Measurements from ENCODE around the gene MYLK.
A peak's percentile ranks its signal among the peaks of the same experiment; 100 is the strongest.

Gene MYLK

DNA sequence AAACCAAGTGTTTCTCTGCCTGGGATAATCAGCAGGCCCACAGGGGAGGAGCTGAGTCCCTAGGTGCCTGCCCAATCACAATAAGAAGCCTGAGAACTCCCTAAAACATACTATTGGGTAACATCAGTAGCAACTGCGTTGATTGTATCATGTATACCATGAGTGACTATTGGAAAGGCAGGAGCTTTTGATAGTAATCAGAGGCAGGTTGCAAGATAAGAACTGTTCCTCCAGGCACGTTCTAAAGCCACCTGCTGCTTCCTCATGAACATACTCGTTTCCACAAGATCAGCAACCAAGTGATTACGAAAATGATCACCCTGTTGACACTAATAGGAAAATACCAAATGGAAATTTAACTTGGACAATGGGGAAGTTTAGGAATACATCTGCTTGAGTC is 6.7 kb downstream of the MYLK start:
- TF ChIP-seq, protein P1, sequence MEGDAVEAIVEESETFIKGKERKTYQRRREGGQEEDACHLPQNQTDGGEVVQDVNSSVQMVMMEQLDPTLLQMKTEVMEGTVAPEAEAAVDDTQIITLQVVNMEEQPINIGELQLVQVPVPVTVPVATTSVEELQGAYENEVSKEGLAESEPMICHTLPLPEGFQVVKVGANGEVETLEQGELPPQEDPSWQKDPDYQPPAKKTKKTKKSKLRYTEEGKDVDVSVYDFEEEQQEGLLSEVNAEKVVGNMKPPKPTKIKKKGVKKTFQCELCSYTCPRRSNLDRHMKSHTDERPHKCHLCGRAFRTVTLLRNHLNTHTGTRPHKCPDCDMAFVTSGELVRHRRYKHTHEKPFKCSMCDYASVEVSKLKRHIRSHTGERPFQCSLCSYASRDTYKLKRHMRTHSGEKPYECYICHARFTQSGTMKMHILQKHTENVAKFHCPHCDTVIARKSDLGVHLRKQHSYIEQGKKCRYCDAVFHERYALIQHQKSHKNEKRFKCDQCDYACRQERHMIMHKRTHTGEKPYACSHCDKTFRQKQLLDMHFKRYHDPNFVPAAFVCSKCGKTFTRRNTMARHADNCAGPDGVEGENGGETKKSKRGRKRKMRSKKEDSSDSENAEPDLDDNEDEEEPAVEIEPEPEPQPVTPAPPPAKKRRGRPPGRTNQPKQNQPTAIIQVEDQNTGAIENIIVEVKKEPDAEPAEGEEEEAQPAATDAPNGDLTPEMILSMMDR (IDR thresholded peaks at IDR 0.05; ENCODE audit: low read depth, low read length): no peak
- no peak overlapping the region for H3K4me3 ChIP-seq (replicated peaks in 1 of 2; ENCODE audit: low read depth in 2 of 2, low read length in 2 of 2)
- DNase-seq (ENCODE audit: low read depth in 2 of 2): no peak

DNA sequence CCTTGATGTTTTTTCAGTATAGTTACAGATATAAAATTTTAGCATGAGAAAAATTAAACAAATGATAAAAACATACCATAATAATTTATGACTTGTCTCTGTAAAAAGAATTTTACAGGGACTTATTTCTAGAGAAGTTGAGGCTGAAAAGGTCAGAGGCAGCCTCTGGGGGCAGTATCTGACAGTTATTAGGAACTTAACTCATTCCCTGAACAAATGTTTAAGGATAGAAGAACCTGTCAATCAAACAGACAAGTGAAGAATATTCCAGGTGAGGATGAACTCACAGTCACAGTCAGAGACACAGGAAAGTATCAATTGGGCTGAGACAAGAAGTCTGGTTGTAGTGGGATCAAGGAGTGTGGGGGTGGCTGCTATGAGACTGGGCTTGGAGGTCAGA is 7.3 kb downstream of the MYLK start:
- no peak overlapping the region for H3K4me3 ChIP-seq (replicated peaks in 1 of 2; ENCODE audit: low read depth in 2 of 2, low read length in 2 of 2)
- TF ChIP-seq, protein P1 (IDR thresholded peaks at IDR 0.05; ENCODE audit: low read depth, low read length): peak; percentile 7
- no peak for DNase-seq (ENCODE audit: low read depth in 2 of 2)

DNA sequence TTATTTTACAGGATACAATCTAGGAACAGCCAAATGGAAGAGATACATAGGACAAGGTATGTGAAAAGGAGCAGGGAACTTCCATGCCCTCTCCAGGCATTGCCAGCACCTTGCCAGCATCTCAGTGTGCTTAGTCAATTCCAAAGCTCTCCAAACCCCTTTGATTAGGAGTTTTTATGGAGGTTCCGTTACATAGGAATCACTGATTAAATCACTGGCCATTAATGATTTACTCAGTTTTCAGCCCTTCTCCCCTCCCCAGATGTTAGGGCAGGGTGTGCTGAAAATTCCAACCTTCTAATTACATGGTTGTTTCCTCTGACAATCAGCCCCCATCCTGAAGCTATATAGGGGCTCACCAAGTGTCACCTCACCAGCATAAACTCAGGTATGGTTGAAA is 11.5 kb downstream of the MYLK start:
- TF ChIP-seq, protein P1 (IDR thresholded peaks at IDR 0.05; ENCODE audit: low read depth, low read length): no peak
- DNase-seq (ENCODE audit: low read depth in 2 of 2): no peak
- no peak overlapping the region for H3K4me3 ChIP-seq (replicated peaks in 1 of 2; ENCODE audit: low read depth in 2 of 2, low read length in 2 of 2)

DNA sequence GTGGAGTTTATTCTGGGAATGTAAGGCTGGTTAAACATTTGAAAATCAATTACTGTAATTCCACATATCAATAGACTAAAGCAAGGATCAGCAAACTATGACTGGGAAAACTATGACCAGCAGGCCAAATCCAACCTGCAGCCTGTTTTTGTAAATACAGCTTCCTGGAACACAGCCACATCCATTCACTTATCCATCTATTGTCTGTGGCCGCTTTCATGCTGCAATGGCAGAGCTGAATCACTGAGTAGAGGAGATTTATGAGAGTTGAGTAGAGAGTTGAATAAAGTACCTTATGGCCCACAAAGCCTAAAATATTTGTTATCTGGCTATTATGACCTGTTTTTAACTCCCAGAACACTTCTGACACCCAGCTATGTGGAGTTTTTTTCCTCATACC is 12.2 kb downstream of the MYLK start:
- DNase-seq (ENCODE audit: low read depth in 2 of 2): peak in 1 of 2 donors; percentile 66
- TF ChIP-seq, protein P1 (IDR thresholded peaks at IDR 0.05; ENCODE audit: low read depth, low read length): no peak
- H3K4me3 ChIP-seq (replicated peaks in 1 of 2; ENCODE audit: low read depth in 2 of 2, low read length in 2 of 2): no peak overlapping the region

DNA sequence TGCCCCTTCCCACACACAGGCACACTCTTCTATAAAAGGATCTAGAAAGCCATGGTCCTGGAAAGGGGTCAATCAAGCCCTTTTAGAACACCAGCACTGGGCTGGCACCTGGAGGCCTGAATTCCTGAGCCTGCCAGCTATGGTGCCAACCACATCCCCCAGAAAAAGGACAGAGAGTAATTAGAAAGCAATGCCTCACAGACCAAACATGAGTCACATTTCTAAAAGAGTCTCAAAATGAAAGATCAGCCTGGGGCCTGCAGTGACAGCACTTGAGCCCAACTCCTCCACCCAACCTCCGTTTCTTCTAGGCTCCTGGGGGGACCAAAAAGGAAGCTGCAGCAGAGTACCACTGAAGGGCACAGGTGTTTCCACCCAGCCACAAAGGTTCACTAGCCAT is 14.1 kb downstream of the MYLK start:
- TF ChIP-seq, protein P1 (IDR thresholded peaks at IDR 0.05; ENCODE audit: low read depth, low read length): no peak
- no peak overlapping the region for H3K4me3 ChIP-seq (replicated peaks in 1 of 2; ENCODE audit: low read depth in 2 of 2, low read length in 2 of 2)
- DNase-seq (ENCODE audit: low read depth in 2 of 2): peak in 1 of 2 donors; percentile 27

DNA sequence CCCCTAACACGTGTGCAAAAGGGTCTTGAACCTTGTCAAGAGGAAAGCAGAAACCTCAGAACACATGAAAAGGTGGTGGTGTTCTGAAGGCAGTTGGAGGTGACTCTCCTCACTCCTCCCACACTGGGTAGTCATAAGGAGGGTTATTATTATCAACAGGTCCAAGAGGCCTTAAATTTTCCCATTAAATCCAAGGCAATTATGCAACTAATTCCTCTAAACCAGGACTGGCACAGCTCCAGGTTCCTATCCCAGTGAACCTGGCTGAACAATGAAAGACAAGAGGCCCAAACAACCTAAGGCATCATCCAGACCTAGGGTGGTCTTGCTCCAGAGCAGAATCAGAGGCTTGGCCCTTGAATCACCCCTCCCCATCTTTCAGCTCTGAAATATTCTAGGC is 15.0 kb downstream of the MYLK start:
- TF ChIP-seq, protein P1 (IDR thresholded peaks at IDR 0.05; ENCODE audit: low read depth, low read length): no peak
- no peak for DNase-seq (ENCODE audit: low read depth in 2 of 2)
- no peak overlapping the region for H3K4me3 ChIP-seq (replicated peaks in 1 of 2; ENCODE audit: low read depth in 2 of 2, low read length in 2 of 2)

DNA sequence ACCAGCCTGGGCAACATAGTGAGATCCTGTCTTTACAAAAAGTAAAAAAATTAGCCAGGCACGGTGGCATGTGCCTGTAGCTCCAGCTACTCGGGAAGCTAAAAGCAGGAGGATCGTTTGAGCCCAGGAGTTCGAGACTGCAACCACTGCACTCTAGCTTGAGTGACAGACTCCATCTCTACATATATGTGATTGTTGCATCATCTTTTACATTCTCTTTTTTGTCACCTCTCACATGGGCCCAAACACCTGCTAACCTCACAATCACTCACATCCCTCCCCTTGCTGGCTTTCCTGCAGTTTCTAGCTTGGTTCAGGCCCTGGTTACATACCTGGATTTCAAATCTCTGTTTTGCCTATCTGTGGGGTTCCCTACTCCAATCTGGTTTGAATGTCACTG is 19.4 kb downstream of the MYLK start:
- no peak overlapping the region for H3K4me3 ChIP-seq (replicated peaks in 1 of 2; ENCODE audit: low read depth in 2 of 2, low read length in 2 of 2)
- TF ChIP-seq, protein P1 (IDR thresholded peaks at IDR 0.05; ENCODE audit: low read depth, low read length): no peak
- DNase-seq (ENCODE audit: low read depth in 2 of 2): no peak

Data from cardiac fibroblast (primary cell).